ENCODE results near the gene CRYBB2. TPM values are rescaled to one million over a fixed set of nuclear protein-coding genes. Genes with fewer than 3 reads are reported as not detected.
A peak's percentile ranks its signal among the peaks of the same experiment; 100 is the strongest.

The CRYBB2 gene
- total RNA-seq, 1 experiment from 2014 or later = not detected

DNA sequence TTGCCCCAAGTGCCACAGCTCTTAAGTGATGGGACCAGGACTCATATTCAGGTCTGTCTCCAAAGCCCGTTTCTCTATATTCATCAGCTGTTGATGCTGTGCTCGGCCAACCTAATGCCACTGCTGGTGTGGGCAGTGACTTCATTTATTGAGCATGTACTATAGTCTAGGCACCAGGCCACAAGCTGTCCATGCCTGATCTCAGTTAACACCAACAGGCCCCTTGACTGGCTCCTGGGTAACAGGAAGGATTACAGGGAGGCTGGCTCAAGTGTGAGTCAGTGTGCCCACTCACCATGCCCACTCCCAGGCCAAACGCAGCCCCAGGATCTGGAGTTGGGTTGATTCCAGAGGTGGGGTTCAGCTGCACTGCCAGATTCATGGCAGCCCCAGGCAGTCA is 8.6 kb upstream of the CRYBB2 start:
- H3K9me2 ChIP-seq (ENCODE audit: insufficient read depth) = no peaks in the 10 kb centered on the region

DNA sequence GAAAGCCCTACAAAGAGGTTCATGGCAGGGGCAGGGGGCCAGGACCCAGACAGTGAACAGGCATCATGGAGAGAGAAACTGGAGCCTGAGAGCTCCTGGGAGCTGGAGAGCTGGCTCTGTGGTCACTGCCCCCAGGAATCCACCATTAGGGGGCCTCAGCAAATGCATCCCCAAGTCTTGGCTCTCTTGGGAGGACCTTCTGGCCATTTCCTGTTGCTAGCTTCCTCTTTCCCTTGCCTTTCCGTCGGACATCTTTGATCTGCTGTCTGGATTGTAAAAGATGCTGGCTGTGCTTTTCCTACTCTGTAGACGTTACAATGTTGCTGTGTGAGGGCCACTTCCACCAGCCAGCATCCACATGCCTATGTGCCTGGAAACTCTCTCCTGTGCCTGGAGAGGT is 7.1 kb upstream of the CRYBB2 start:
- Histone ChIP-seq H3K36me3 (ENCODE audit: control insufficient read depth in 1 of 2, insufficient read depth in 2 of 2, low read length in 2 of 2) (no peaks in the 10 kb centered on the region), H3K9me2 (ENCODE audit: insufficient read depth) (no peaks in the 10 kb centered on the region), H4K20me1 (ENCODE audit: insufficient read depth) (no peaks in the 10 kb centered on the region), H3K27ac (ENCODE audit: low read depth, low read length) (no peak overlapping the region), H3K4me3 (replicated peaks in 1 of 2; ENCODE audit: low read depth in 1 of 2, low read length in 2 of 2) (no peak overlapping the region), H3K9me3 (ENCODE audit: control insufficient read depth in 1 of 2, insufficient read depth in 1 of 2, low read depth in 1 of 2, low read length in 2 of 2) (peaks cover 0 to 5% of the 10 kb centered on the region in 2 experiments; a peak in 1 of 4 replicates), H3K9ac (ENCODE audit: low read length) (no peak overlapping the region), H3K27me3 (ENCODE audit: insufficient read depth, low read length) (0 out of 2 replicates have a peak, but pooled peaks cover 4% of the 10 kb centered on the region), H3K4me2 (ENCODE audit: low read length) (no peak overlapping the region), H3K79me2 (ENCODE audit: insufficient read depth, low read length) (no peaks in the 10 kb centered on the region), H2AFZ (ENCODE audit: low read depth, low read length, poor library complexity, severe bottlenecking) (no peak overlapping the region), H3K4me1 (ENCODE audit: control insufficient read depth in 1 of 2, insufficient read depth in 2 of 2, low read length in 2 of 2) (no peaks in the 10 kb centered on the region)
- BruUV-seq (replicated peaks) = no TSS peak
- TF ChIP-seq, protein P1, sequence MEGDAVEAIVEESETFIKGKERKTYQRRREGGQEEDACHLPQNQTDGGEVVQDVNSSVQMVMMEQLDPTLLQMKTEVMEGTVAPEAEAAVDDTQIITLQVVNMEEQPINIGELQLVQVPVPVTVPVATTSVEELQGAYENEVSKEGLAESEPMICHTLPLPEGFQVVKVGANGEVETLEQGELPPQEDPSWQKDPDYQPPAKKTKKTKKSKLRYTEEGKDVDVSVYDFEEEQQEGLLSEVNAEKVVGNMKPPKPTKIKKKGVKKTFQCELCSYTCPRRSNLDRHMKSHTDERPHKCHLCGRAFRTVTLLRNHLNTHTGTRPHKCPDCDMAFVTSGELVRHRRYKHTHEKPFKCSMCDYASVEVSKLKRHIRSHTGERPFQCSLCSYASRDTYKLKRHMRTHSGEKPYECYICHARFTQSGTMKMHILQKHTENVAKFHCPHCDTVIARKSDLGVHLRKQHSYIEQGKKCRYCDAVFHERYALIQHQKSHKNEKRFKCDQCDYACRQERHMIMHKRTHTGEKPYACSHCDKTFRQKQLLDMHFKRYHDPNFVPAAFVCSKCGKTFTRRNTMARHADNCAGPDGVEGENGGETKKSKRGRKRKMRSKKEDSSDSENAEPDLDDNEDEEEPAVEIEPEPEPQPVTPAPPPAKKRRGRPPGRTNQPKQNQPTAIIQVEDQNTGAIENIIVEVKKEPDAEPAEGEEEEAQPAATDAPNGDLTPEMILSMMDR (IDR thresholded peaks at IDR 0.05 in 2 of 3, conservative IDR thresholded peaks at IDR 0.05 in 1 of 3; ENCODE audit: borderline replicate concordance in 1 of 3, insufficient read depth in 1 of 3, low read depth in 2 of 3, low read length in 2 of 3) = 0 out of 6 replicates have a peak, but pooled peaks of 1 of the 3 experiments have one; percentile 10
- TF ChIP-seq CBX3 (IDR thresholded peaks at IDR 0.05; ENCODE audit: low read depth) (no peak), SIN3A (IDR thresholded peaks at IDR 0.05; ENCODE audit: low read depth) (no peak), EZH2phosphoT487 (IDR thresholded peaks at IDR 0.05; ENCODE audit: borderline replicate concordance) (no peak)
- intact Hi-C loops (cut with micrococcal nuclease) = no loop called here
- ChIA-PET CTCF (interaction anchor here (1.3 kb wide), 1 partner anchor 10 kb away, joined by 9 read pairs; no protein-coding TSS in a partner anchor), RAD21 (ENCODE audit: low non-redundant PET in 1 of 2, low total read pairs in 2 of 2, uncharacterized antibody in 2 of 2, unreplicated experiment in 2 of 2) (no interaction called here), POLR2A (no interaction called here)
- DNase-seq (ENCODE audit: low read depth, low spot score) = no peak
- ATAC-seq = no peak

More for the DNA sequence above, 8.6 kb upstream of the CRYBB2 start:
- ChIA-PET CTCF (interaction anchor here (1.8 kb wide), 1 partner anchor 9 kb away, joined by 8 read pairs; no protein-coding TSS in a partner anchor), RAD21 (ENCODE audit: low non-redundant PET in 1 of 2, low total read pairs in 2 of 2, uncharacterized antibody in 2 of 2, unreplicated experiment in 2 of 2) (no interaction called here), POLR2A (no interaction called here)
- H4K20me1 ChIP-seq (ENCODE audit: insufficient read depth) = no peaks in the 10 kb centered on the region
- intact Hi-C loops (cut with micrococcal nuclease) = no loop called here
- no peaks in the 10 kb centered on the region for H3K4me1 ChIP-seq (ENCODE audit: control insufficient read depth in 1 of 2, insufficient read depth in 2 of 2, low read length in 2 of 2)
- no peak overlapping the region for H3K4me2 ChIP-seq (ENCODE audit: low read length)
- no peak for DNase-seq (ENCODE audit: low read depth, low spot score)
- no peak overlapping the region for H3K27ac ChIP-seq (ENCODE audit: low read depth, low read length)
- no TSS peak for BruUV-seq (replicated peaks)
- TF ChIP-seq CBX3 (IDR thresholded peaks at IDR 0.05; ENCODE audit: low read depth) = no peak
- TF ChIP-seq ELF1 (IDR thresholded peaks at IDR 0.05; ENCODE audit: borderline replicate concordance, low read depth) = no peak
- no peak for TF ChIP-seq EZH2 (IDR thresholded peaks at IDR 0.05)
- TF ChIP-seq JUND (IDR thresholded peaks at IDR 0.05) = no peak
- TF ChIP-seq RAD21 (IDR thresholded peaks at IDR 0.05; ENCODE audit: low read depth) = no peak
- no peak overlapping the region for H2AFZ ChIP-seq (ENCODE audit: low read depth, low read length, poor library complexity, severe bottlenecking)
- H3K4me3 ChIP-seq (replicated peaks in 1 of 2; ENCODE audit: low read depth in 1 of 2, low read length in 2 of 2) = no peak overlapping the region
- no peak overlapping the region for H3K9ac ChIP-seq (ENCODE audit: low read length)
- no peaks in the 10 kb centered on the region for H3K36me3 ChIP-seq (ENCODE audit: control insufficient read depth in 1 of 2, insufficient read depth in 2 of 2, low read length in 2 of 2)
- H3K9me3 ChIP-seq (ENCODE audit: control insufficient read depth in 1 of 2, insufficient read depth in 1 of 2, low read depth in 1 of 2, low read length in 2 of 2) = peaks cover 0 to 5% of the 10 kb centered on the region in 2 experiments; a peak in 1 of 4 replicates
- no peaks in the 10 kb centered on the region for H3K27me3 ChIP-seq (ENCODE audit: insufficient read depth, low read length)
- no peak for ATAC-seq
- no peaks in the 10 kb centered on the region for H3K79me2 ChIP-seq (ENCODE audit: insufficient read depth, low read length)
